Body of pancreas (tissue), 4 donors: ENCODE data around the gene XIST.

Experiments used
- CTCF ChIP-seq, 7 experiments: fragments of 450-650 bp in 4 of 7; fragments of 200-600 bp in 3 of 7; sonication (generic) in 3 of 7; IDR thresholded peaks; one replicate each; pipeline ENCODE4 v1.5.1; 2016 to 2019; ENCODE audit warnings: antibody characterized with exemption in 7 of 7
- POLR2A ChIP-seq, 3 donors: fragments of 450-650 bp; IDR thresholded peaks; one replicate each; pipeline ENCODE4 v1.6.1; 2016; ENCODE audit warnings: antibody characterized with exemption in 3 of 3, mild to moderate bottlenecking in 2 of 3

- TF ChIP-seq CTCF (IDR thresholded peaks at IDR 0.05) (no peak), POLR2A (IDR thresholded peaks at IDR 0.05) (no peak)
Observed at GRCh38 chrX:73877687-73878086, 25.2 kb upstream of the XIST start.
